Measurements from ENCODE around the gene TPRG1L. TPM values are rescaled to one million over a fixed set of nuclear protein-coding genes. Genes with fewer than 3 reads are reported as not detected.

Gene TPRG1L
- total RNA-seq, 6 donors from 2014 or later, result 16.6 to 48.3 (median 40.2) TPM

DNA sequence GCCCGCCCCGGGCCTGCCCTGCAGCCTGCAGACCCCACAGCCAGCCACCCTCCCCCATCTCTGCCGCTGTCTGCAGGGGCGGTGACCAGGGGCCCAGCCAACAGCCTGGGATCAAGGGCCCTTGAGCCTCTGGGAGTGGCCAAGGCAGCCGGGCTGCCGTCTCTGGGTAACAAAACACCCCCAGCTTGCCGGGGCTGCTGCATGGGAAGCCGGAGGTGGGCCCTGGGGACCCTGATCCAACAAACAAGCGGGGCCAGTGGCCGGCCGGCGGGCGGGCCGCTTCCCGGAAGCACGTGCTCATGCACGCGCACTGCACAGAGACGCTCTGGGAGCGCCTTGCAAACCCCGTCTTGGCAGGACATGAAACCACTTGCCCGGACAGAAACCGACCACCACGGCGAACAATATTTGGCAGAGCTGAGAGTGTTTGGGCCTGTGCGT lies 26.7 kb upstream of the TPRG1L start:
- H3K4me1 ChIP-seq, result peaks cover 26 to 56% (median 45%) of the 10 kb centered on the region in 4 donors
- peak overlapping the region in 2 of 4 donors; percentile 5 to 17 for H3K27ac ChIP-seq
- H3K27me3 ChIP-seq, result no peaks in the 10 kb centered on the region
- no peaks in the 10 kb centered on the region for H3K36me3 ChIP-seq
- TF ChIP-seq, protein P1, sequence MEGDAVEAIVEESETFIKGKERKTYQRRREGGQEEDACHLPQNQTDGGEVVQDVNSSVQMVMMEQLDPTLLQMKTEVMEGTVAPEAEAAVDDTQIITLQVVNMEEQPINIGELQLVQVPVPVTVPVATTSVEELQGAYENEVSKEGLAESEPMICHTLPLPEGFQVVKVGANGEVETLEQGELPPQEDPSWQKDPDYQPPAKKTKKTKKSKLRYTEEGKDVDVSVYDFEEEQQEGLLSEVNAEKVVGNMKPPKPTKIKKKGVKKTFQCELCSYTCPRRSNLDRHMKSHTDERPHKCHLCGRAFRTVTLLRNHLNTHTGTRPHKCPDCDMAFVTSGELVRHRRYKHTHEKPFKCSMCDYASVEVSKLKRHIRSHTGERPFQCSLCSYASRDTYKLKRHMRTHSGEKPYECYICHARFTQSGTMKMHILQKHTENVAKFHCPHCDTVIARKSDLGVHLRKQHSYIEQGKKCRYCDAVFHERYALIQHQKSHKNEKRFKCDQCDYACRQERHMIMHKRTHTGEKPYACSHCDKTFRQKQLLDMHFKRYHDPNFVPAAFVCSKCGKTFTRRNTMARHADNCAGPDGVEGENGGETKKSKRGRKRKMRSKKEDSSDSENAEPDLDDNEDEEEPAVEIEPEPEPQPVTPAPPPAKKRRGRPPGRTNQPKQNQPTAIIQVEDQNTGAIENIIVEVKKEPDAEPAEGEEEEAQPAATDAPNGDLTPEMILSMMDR (IDR thresholded peaks at IDR 0.05), result no peak
- TF ChIP-seq POLR2AphosphoS5 (IDR thresholded peaks at IDR 0.05) (no peak), EP300 (IDR thresholded peaks at IDR 0.05) (no peak), POLR2A (IDR thresholded peaks at IDR 0.05) (no peak)
- H3K9me3 ChIP-seq, result no peaks in the 10 kb centered on the region
- DNase-seq (peak; percentile 71 to 90), ATAC-seq (ENCODE audit: low FRiP score in 2 of 2) (peak in 1 of 2 donors; percentile 31)
- H3K4me3 ChIP-seq, result peak overlapping the region in 3 of 4 donors; percentile 18 to 42 (median 22)
- 25 to 38% methylated on average over 6 to 9 of the region's 26 CpGs for WGBS, 2 donors

DNA sequence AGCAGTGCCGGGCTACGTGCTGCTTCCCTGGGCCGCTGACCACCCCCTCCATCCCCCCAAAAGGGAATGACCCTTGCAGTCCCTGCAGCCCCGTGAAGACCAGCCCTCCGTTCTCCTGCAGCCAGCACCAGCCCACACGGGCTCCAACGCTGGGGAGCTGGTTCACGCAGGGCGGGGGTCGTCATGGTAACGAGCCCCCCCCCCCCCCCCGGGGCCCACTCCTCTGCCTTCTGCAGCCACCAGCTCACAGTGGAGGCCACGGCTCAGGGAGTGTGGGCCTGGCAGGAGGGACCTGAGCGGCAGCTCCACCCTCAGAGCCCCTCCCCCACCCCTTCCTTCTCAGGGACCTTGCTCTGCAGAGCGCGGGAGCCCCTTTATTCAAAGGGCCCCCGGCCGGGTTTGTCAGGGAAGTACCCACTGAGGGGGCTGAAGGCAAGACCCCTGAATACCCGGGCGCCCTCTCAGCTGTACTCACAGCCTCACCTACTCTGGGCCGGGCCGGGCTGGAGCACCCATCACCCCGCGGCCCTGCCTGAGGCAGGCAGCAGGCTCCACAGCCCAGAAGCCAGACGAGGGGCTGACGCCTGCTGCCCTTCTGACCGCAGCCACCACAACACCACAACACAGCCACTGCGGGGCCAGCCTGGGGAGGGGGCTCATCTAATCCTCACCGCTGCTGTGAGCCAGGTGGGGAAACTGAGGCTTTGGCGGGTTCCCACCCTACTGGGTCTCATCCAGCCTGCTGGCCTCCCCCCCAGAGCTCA lies 26.1 kb upstream of the TPRG1L start:
- Histone ChIP-seq H3K4me1 (peaks cover 26 to 52% (median 48%) of the 10 kb centered on the region in 4 donors), H3K27ac (peak overlapping the region in 2 of 4 donors; percentile 5 to 17), H3K4me3 (peak overlapping the region in 3 of 4 donors; percentile 18 to 42 (median 22)), H3K36me3 (no peaks in the 10 kb centered on the region), H3K9me3 (no peaks in the 10 kb centered on the region), H3K27me3 (no peaks in the 10 kb centered on the region)
- ATAC-seq (ENCODE audit: low FRiP score in 2 of 2), result no peak
- DNase-seq, result peak in 1 of 2 donors; percentile 62
- no peak for TF ChIP-seq POLR2AphosphoS5 (IDR thresholded peaks at IDR 0.05)
- TF ChIP-seq EP300 (IDR thresholded peaks at IDR 0.05), result no peak
- TF ChIP-seq POLR2A (IDR thresholded peaks at IDR 0.05), result no peak
- TF ChIP-seq, protein P1 (IDR thresholded peaks at IDR 0.05), result no peak
- WGBS, 2 donors, result 41 to 90% methylated on average over 2 to 23 of the region's 30 CpGs

DNA sequence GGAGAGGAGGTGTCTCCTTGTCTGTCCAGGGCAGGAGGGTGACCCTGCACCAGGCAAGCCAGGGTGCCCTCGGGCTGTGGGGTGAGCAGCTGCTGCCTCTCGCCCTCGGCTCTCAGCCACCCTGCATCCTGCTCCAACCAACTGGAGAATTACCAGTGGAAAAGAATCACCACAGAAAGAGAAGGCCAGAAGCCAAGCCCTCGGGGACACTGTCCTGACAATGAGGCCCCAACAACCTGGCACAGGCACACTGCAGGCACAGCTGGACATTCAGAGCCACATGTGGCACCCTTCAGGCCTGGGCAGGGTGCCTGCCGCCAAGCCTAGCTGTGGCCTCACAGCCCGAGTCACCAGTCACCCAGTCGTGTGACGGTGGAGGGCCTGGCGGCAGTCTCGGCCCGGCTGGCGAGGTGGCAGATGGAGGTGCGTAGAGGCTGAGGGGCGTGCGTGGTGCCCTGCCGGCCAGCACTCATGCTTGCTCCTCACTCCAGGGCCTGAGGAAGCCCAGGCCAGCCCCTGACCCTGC lies 25.5 kb upstream of the TPRG1L start:
- H3K27ac ChIP-seq, result no peak overlapping the region
- H3K4me1 ChIP-seq, result peaks cover 26 to 55% (median 48%) of the 10 kb centered on the region in 4 donors

DNA sequence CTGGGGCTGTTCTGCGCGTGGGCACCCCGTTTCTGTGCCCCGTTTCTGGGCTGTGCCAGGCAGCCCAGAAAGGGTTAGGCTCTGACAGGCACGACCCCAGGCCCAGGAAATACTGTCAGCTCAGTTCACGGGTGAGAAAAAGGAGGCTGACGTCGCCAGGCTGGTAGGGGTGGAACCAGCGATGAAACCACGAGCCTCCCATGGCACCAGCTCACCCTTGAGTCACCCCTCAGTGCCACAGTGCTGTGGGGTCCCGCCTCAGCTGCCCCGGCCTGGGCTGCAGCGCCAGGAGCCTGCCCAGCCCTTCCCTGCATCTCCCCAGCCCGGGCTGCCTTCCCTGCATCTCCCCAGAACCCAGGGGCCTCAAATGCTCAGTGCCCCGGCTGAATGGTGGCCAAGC lies 25.0 kb upstream of the TPRG1L start:
- DNase-seq, result peak in 1 of 2 donors; percentile 54

More for the DNA sequence above, 25.5 kb upstream of the TPRG1L start:
- Histone ChIP-seq H3K9me3 (no peaks in the 10 kb centered on the region), H3K36me3 (no peaks in the 10 kb centered on the region), H3K4me3 (no peak overlapping the region), H3K27me3 (no peaks in the 10 kb centered on the region)
- WGBS, 2 donors, result 73% methylated on average over 13 to 16 of the region's 16 CpGs
- TF ChIP-seq, protein P1 (IDR thresholded peaks at IDR 0.05), result no peak
- TF ChIP-seq POLR2AphosphoS5 (IDR thresholded peaks at IDR 0.05) (no peak), POLR2A (IDR thresholded peaks at IDR 0.05) (no peak), EP300 (IDR thresholded peaks at IDR 0.05) (no peak)
- ATAC-seq (ENCODE audit: low FRiP score in 2 of 2) (peak in 1 of 2 donors; percentile 35), DNase-seq (peak; percentile 62 to 84)

More for the DNA sequence above, 25.0 kb upstream of the TPRG1L start:
- H3K4me1 ChIP-seq, result peaks cover 26 to 55% (median 48%) of the 10 kb centered on the region in 4 donors
- no peak overlapping the region for H3K27ac ChIP-seq
- H3K36me3 ChIP-seq, result no peaks in the 10 kb centered on the region
- no peaks in the 10 kb centered on the region for H3K9me3 ChIP-seq
- 79% methylated on average over 14 of the region's 15 CpGs; no CpG with 5 or more reads in 1 of the 2 donors for WGBS, 2 donors
- no peaks in the 10 kb centered on the region for H3K27me3 ChIP-seq
- no peak overlapping the region for H3K4me3 ChIP-seq
- TF ChIP-seq, protein P1 (IDR thresholded peaks at IDR 0.05), result no peak
- TF ChIP-seq POLR2AphosphoS5 (IDR thresholded peaks at IDR 0.05) (no peak), EP300 (IDR thresholded peaks at IDR 0.05) (no peak), POLR2A (IDR thresholded peaks at IDR 0.05) (no peak)
- no peak for ATAC-seq (ENCODE audit: low FRiP score in 2 of 2)

Measured in upper lobe of left lung (tissue), 6 donors.